A549 (cell line): Measurements from ENCODE around the gene ZHX3. TPM values are rescaled to one million over a fixed set of nuclear protein-coding genes. Genes with fewer than 3 reads are reported as not detected.

Experiments
- ATAC-seq, 2 experiments: fragments of 200-7000 bp in 1 of 2; fragments of >200 bp in 1 of 2; cut with Nextera tagmentation in 1 of 2; cut with Tn5 transposase in 1 of 2; 3 replicates each; pipeline versions ENCODE4 v1.8.0 to v1.9.1; 2018 to 2020; ENCODE audit warnings: mild to moderate bottlenecking in 1 of 2, moderate library complexity in 1 of 2
- CTCF ChIA-PET: fragments of 300-600 bp; sonication (Branson Sonifier 250); formaldehyde crosslinking; extraction: SDS; loops from one replicate; lab custom pipeline; 2021; ENCODE audit warnings: antibody characterized with exemption, inconsistent platforms; lab: Yijun Ruan, JAX
- POLR2A ChIA-PET: fragments of 350-600 bp; formaldehyde crosslinking; extraction: SDS; loops from one replicate; lab custom pipeline; 2021; ENCODE audit warnings: antibody characterized with exemption, inconsistent platforms; lab: Yijun Ruan, JAX
- DNase-seq, 2 experiments: peaks; one replicate each; pipeline versions ENCODE4 v3.0.0 to v3.0.0-alpha.2; 2011 to 2016; ENCODE audit warnings: low read depth in 1 of 2, low spot score in 1 of 2
- FAIRE-seq: peaks from 2 replicates; lab custom pipeline; 2011; peaks lifted over from hg19 to GRCh38; lab: Jason Lieb, UNC
- H3K27ac ChIP-seq, 2 experiments: fragments of >200 bp; sonication (Bioruptor Twin); formaldehyde crosslinking; 3 replicates each; pipeline ENCODE4 v1.5.1; 2016 to 2017
- H3K4me1 ChIP-seq: fragments of >200 bp; sonication (Bioruptor Twin); formaldehyde crosslinking; 3 replicates; pipeline ENCODE4 v1.6.1; 2016
- H3K4me2 ChIP-seq: fragments of >200 bp; sonication (Bioruptor Twin); formaldehyde crosslinking; 3 replicates; pipeline ENCODE4 v1.6.1; 2016
- H3K4me3 ChIP-seq: fragments of >200 bp; sonication (Bioruptor Twin); formaldehyde crosslinking; 3 replicates; pipeline ENCODE4 v1.5.1; 2016
- H3K9me3 ChIP-seq: fragments of >200 bp; sonication (Bioruptor Twin); formaldehyde crosslinking; 3 replicates; pipeline ENCODE4 v1.6.1; 2016
- BCL3 ChIP-seq: fragments of >200 bp; sonication (Bioruptor Twin); formaldehyde crosslinking; IDR thresholded peaks from 3 replicates; pipeline ENCODE4 v1.6.1; 2016
- EHF ChIP-seq: fragments of 250-450 bp; sonication (Bioruptor Pico); IDR thresholded peaks from 2 replicates; pipeline ENCODE4 v1.5.0; 2020; ENCODE audit warnings: mild to moderate bottlenecking
- ELK1 ChIP-seq: fragments of 150-350 bp; IDR thresholded peaks from 2 replicates; pipeline ENCODE4 v1.6.1; 2014; ENCODE audit warnings: low read depth, mild to moderate bottlenecking, low read length
- GATA3 ChIP-seq: IDR thresholded peaks from 2 replicates; pipeline ENCODE4 v1.6.1; 2012; ENCODE audit warnings: borderline replicate concordance
- HDAC2 ChIP-seq: fragments of 200-600 bp; sonication (generic); IDR thresholded peaks from 2 replicates; pipeline ENCODE4 v1.6.1; 2016
- HOXA7 ChIP-seq: fragments of 250-450 bp; sonication (Bioruptor Pico); IDR thresholded peaks from 2 replicates; pipeline ENCODE4 v1.5.0; 2020; ENCODE audit warnings: mild to moderate bottlenecking, moderate library complexity
- HOXB13 ChIP-seq: fragments of 250-450 bp; sonication (Bioruptor Pico); IDR thresholded peaks from 2 replicates; pipeline ENCODE4 v1.5.0; 2020; ENCODE audit warnings: low read depth, mild to moderate bottlenecking, moderate library complexity
- JUN ChIP-seq, 2 experiments: fragments of >200 bp; sonication (Bioruptor Twin); formaldehyde crosslinking; IDR thresholded peaks; 2 replicates in 1 of 2; 3 replicates in 1 of 2; pipeline ENCODE4 v1.6.1; 2016 to 2017
- NFE2L2 ChIP-seq: fragments of 150-350 bp; conservative IDR thresholded peaks from 2 replicates; pipeline ENCODE4 v1.6.1; 2014; ENCODE audit warnings: low read length
- PBX3 ChIP-seq: IDR thresholded peaks from 2 replicates; pipeline ENCODE4 v1.6.1; 2012
- PHF8 ChIP-seq: fragments of 200-600 bp; sonication (generic); IDR thresholded peaks from 2 replicates; pipeline ENCODE4 v1.6.1; 2016; ENCODE audit warnings: low read depth, mild to moderate bottlenecking, antibody characterized with exemption, moderate library complexity, borderline replicate concordance
- POLR2AphosphoS2 ChIP-seq: conservative IDR thresholded peaks from 2 replicates; pipeline ENCODE4 v1.6.1; 2012; ENCODE audit warnings: low read length, improper control_type of control experiment, inconsistent platforms
- RAD21 ChIP-seq, 2 experiments: fragments of >200 bp in 1 of 2; sonication (Bioruptor Twin) in 1 of 2; formaldehyde crosslinking in 1 of 2; IDR thresholded peaks in 1 of 2; conservative IDR thresholded peaks in 1 of 2; 2 replicates in 1 of 2; 3 replicates in 1 of 2; pipeline ENCODE4 v1.6.1; 2012 to 2018; ENCODE audit warnings: inconsistent platforms in 1 of 2
- REST ChIP-seq: fragments of 200-600 bp; sonication (generic); IDR thresholded peaks from 2 replicates; pipeline ENCODE4 v1.6.1; 2016; ENCODE audit warnings: antibody characterized with exemption, mild to moderate bottlenecking, moderate library complexity
- SMC3 ChIP-seq: fragments of >200 bp; sonication (Bioruptor Twin); formaldehyde crosslinking; IDR thresholded peaks from 3 replicates; pipeline ENCODE4 v1.6.1; 2018; ENCODE audit warnings: inconsistent platforms
- SREBF2 ChIP-seq: fragments of 450-650 bp; IDR thresholded peaks from 2 replicates; pipeline ENCODE4 v1.6.1; 2014; ENCODE audit warnings: mild to moderate bottlenecking, moderate library complexity
- USF2 ChIP-seq: fragments of 450-650 bp; IDR thresholded peaks from 2 replicates; pipeline ENCODE4 v1.6.1; 2014; ENCODE audit warnings: antibody characterized with exemption
- ZC3H11A ChIP-seq: fragments of 450-650 bp; IDR thresholded peaks from 2 replicates; pipeline ENCODE4 v1.6.1; 2014; ENCODE audit warnings: antibody characterized with exemption, mild to moderate bottlenecking
- ZFP36 ChIP-seq: fragments of 450-650 bp; IDR thresholded peaks from 2 replicates; pipeline ENCODE4 v1.6.1; 2014; ENCODE audit warnings: borderline replicate concordance; ENCODE audit not compliant: partially characterized antibody
- ZNF302 ChIP-seq: fragments of 250-450 bp; sonication (Bioruptor Pico); IDR thresholded peaks from 2 replicates; pipeline ENCODE4 v1.9.0; 2021; ENCODE audit warnings: inconsistent platforms, mild to moderate bottlenecking, moderate library complexity
- WGBS: methylation state at CpG from one replicate; pipeline ENCODE4 v1.1.6; 2017; ENCODE audit errors: missing lambda C conversion rate; 5-methylcytosine and 5-hydroxymethylcytosine counted together
- polyA plus RNA-seq, 4 experiments: library from polyadenylated mRNA; depleted of rRNA in 3 of 4; stranded (reverse); fragments of >200 nt; fragmentation: RNase III in 1 of 4; extraction: RNeasy Plus Mini Kit Qiagen cat#74134 plus additional on column Dnase treatment in 1 of 4; gene quantifications; 2 replicates in 3 of 4; 3 replicates in 1 of 4; pipeline ENCODE4 v1.2.3, GENCODE V29; 2011 to 2017

Gene ZHX3
- polyA plus RNA-seq, 2 of the 4 experiments (the other 2 are of a cell fraction), result 3.6 to 4.1 TPM

- no peaks in the 10 kb centered on the region for H3K4me1 ChIP-seq
- peaks cover 2% of the 10 kb centered on the region; the same call in 2 of the 3 replicates for H3K9me3 ChIP-seq
- ChIA-PET POLR2A (no interaction called here), CTCF (interaction anchor here (0.9 to 4.1 kb wide), 4 partner anchors 11 to 157 kb away, joined by 3 to 19 read pairs (median 3); partner anchors contain the start of gene LPIN3)
- H3K4me3 ChIP-seq, result no peak overlapping the region
- no peak overlapping the region for H3K27ac ChIP-seq
- 84% methylated on average over 2 of the region's 2 CpGs for WGBS
- ATAC-seq, result no peak
- no peak for FAIRE-seq
- no peak overlapping the region for H3K4me2 ChIP-seq
- no peak for TF ChIP-seq ZC3H11A
- no peak for TF ChIP-seq PBX3
- no peak for TF ChIP-seq SMC3
- no peak for TF ChIP-seq ELK1
- no peak for TF ChIP-seq USF2
- no peak for TF ChIP-seq HOXA7 (CRISPR knock-in tag)
- TF ChIP-seq POLR2AphosphoS2, result no peak
- TF ChIP-seq JUN (IDR thresholded peaks at IDR 0.05), result no peak
- no peak for TF ChIP-seq SREBF2
- no peak for TF ChIP-seq REST
- no peak for TF ChIP-seq EHF (CRISPR knock-in tag)
- TF ChIP-seq GATA3, result no peak
- no peak for TF ChIP-seq RAD21 (conservative IDR thresholded peaks at IDR 0.05 in 1 of 2, IDR thresholded peaks at IDR 0.05 in 1 of 2)
- no peak for TF ChIP-seq PHF8
- TF ChIP-seq BCL3, result no peak
- no peak for TF ChIP-seq ZNF302 (CRISPR knock-in tag)
- no peak for TF ChIP-seq ZFP36
- no peak for TF ChIP-seq NFE2L2
- no peak for TF ChIP-seq HOXB13 (CRISPR knock-in tag)
- TF ChIP-seq HDAC2, result no peak
- TF ChIP-seq, all 56 proteins: peak for 0
- no peak for DNase-seq
Measured at GRCh38 chr20:41183831-41184230, 133.7 kb downstream of the ZHX3 start.
